Muscle of leg (tissue), 11 donors: ENCODE results near the gene RELB. TPM values are rescaled to one million over a fixed set of nuclear protein-coding genes. Genes with fewer than 3 reads are reported as not detected.
"Not testable (repeated sequence)": the region's sequence is repeated elsewhere in the genome, so short reads cannot be mapped to it uniquely, and the experiment has no call there.

ENCODE experiments used
- DNase-seq: peaks from one replicate; pipeline ENCODE4 v3.0.0; 2013
- H3K27ac ChIP-seq: one replicate; pipeline ENCODE4 v1.5.1; 2013; ENCODE audit warnings: mild to moderate bottlenecking, low read length, control low read depth
- H3K27me3 ChIP-seq: one replicate; pipeline ENCODE4 v1.6.1; 2013; ENCODE audit warnings: low read length; ENCODE audit not compliant: control insufficient read depth, insufficient read depth
- H3K36me3 ChIP-seq: one replicate; pipeline ENCODE4 v1.6.1; 2013; ENCODE audit warnings: low read length; ENCODE audit not compliant: control insufficient read depth, insufficient read depth
- H3K4me1 ChIP-seq: one replicate; pipeline ENCODE4 v1.6.1; 2013; ENCODE audit warnings: low read length; ENCODE audit not compliant: control insufficient read depth, insufficient read depth
- H3K4me3 ChIP-seq: one replicate; pipeline ENCODE4 v1.5.1; 2013; ENCODE audit warnings: low read length, control low read depth
- H3K9me3 ChIP-seq: replicated peaks from 2 replicates; pipeline ENCODE4 v1.6.1; 2013; ENCODE audit warnings: low read depth, low read length; ENCODE audit not compliant: control insufficient read depth
- WGBS: methylation state at CpG from one replicate; pipeline ENCODE4 v1.1.5; 2013; ENCODE audit warnings: missing lambda C conversion rate; ENCODE audit not compliant: insufficient coverage; 5-methylcytosine and 5-hydroxymethylcytosine counted together
- polyA plus RNA-seq, 8 donors: library from polyadenylated mRNA; unstranded; fragments of 120-200 nt; gene quantifications; one replicate each; pipeline versions ENCODE4 v1.2.1 to v1.2.3, GENCODE V29; 2013; ENCODE audit warnings: inconsistent platforms in 1 of 8, low replicate concordance in 1 of 8; ENCODE audit not compliant: insufficient read length in 8 of 8, insufficient read depth in 1 of 8
- total RNA-seq: library from RNA; stranded (reverse); fragments of 120-200 nt; gene quantifications from one replicate; pipeline ENCODE4 v1.2.4, GENCODE V29; 2013

The RELB gene
- total and polyA plus RNA-seq, 9 donors = 2.0 to 6.0 (median 5.1) TPM

- not testable (repeated sequence) for H3K9me3 ChIP-seq, H3K36me3 ChIP-seq, H3K4me3 ChIP-seq, H3K27me3 ChIP-seq, DNase-seq, H3K27ac ChIP-seq
- 90% methylated on average over 2 of the region's 12 CpGs for WGBS
- H3K4me1 ChIP-seq = peaks cover 14% of the 10 kb centered on the region
Measured at GRCh38 chr19:44999131-44999925, 1.9 kb upstream of the RELB start.

- Histone ChIP-seq H3K4me3 (peak overlapping the region; percentile 35), H3K4me1 (peaks cover 14% of the 10 kb centered on the region), H3K27ac (peak overlapping the region; percentile 94)
- not testable (repeated sequence) for H3K27me3 ChIP-seq, DNase-seq, H3K9me3 ChIP-seq, H3K36me3 ChIP-seq
- 81% methylated on average over 7 of the region's 19 CpGs for WGBS
Measured at GRCh38 chr19:45000665-45001064, 599 bp upstream of the RELB start.

- Histone ChIP-seq H3K36me3 (peaks cover 5% of the 10 kb centered on the region), H3K4me1 (peaks cover 12% of the 10 kb centered on the region), H3K27me3 (no peaks in the 10 kb centered on the region), H3K27ac (no peak overlapping the region), H3K4me3 (no peak overlapping the region), H3K9me3 (no peaks in the 10 kb centered on the region)
- no CpG with 5 or more reads among the region's 4 CpGs for WGBS
- DNase-seq = no peak
Measured at GRCh38 chr19:45003485-45003884, 2.2 kb downstream of the RELB start.

- H3K36me3 ChIP-seq = peaks cover 5% of the 10 kb centered on the region
- H3K27ac ChIP-seq = no peak overlapping the region
- WGBS = 86% methylated on average over 6 of the region's 9 CpGs
- DNase-seq = no peak
- H3K27me3 ChIP-seq = no peaks in the 10 kb centered on the region
- H3K4me3 ChIP-seq = no peak overlapping the region
- no peaks in the 10 kb centered on the region for H3K9me3 ChIP-seq
- peaks cover 12% of the 10 kb centered on the region for H3K4me1 ChIP-seq
Measured at GRCh38 chr19:45005787-45006186, 4.5 kb downstream of the RELB start.

- no peak for DNase-seq
- WGBS = 54% methylated on average over 9 of the region's 10 CpGs
- no peak overlapping the region for H3K27ac ChIP-seq
- no peaks in the 10 kb centered on the region for H3K27me3 ChIP-seq
- H3K36me3 ChIP-seq = peaks cover 9% of the 10 kb centered on the region
- H3K4me1 ChIP-seq = no peaks in the 10 kb centered on the region
- no peak overlapping the region for H3K4me3 ChIP-seq
- H3K9me3 ChIP-seq = no peaks in the 10 kb centered on the region
Measured at GRCh38 chr19:45008552-45008951, 7.3 kb downstream of the RELB start.

- Histone ChIP-seq H3K27me3 (no peaks in the 10 kb centered on the region), H3K4me1 (no peaks in the 10 kb centered on the region), H3K36me3 (peaks cover 12% of the 10 kb centered on the region), H3K9me3 (no peaks in the 10 kb centered on the region), H3K4me3 (no peak overlapping the region), H3K27ac (no peak overlapping the region)
- WGBS = 93% methylated on average over 5 of the region's 9 CpGs
- DNase-seq = no peak
Measured at GRCh38 chr19:45009625-45010255, 8.5 kb downstream of the RELB start.

- Histone ChIP-seq H3K36me3 (peaks cover 12% of the 10 kb centered on the region), H3K9me3 (no peaks in the 10 kb centered on the region), H3K27ac (no peak overlapping the region), H3K27me3 (no peaks in the 10 kb centered on the region), H3K4me3 (no peak overlapping the region), H3K4me1 (no peaks in the 10 kb centered on the region)
- WGBS = 65% methylated on average over 3 of the region's 6 CpGs
- DNase-seq = no peak
Measured at GRCh38 chr19:45010306-45010705, 9.0 kb downstream of the RELB start.

- no peak overlapping the region for H3K27ac ChIP-seq
- DNase-seq = no peak
- no peaks in the 10 kb centered on the region for H3K27me3 ChIP-seq
- H3K4me3 ChIP-seq = no peak overlapping the region
- H3K9me3 ChIP-seq = no peaks in the 10 kb centered on the region
- peaks cover 6% of the 10 kb centered on the region for H3K4me1 ChIP-seq
- WGBS = 96% methylated on average over 32 of the region's 42 CpGs
- H3K36me3 ChIP-seq = peaks cover 11% of the 10 kb centered on the region
Measured at GRCh38 chr19:45011959-45012358, 10.7 kb downstream of the RELB start.

- Histone ChIP-seq H3K4me1 (peaks cover 6% of the 10 kb centered on the region), H3K27me3 (no peaks in the 10 kb centered on the region), H3K4me3 (no peak overlapping the region), H3K36me3 (peaks cover 7% of the 10 kb centered on the region), H3K27ac (peak overlapping the region; percentile 51), H3K9me3 (no peaks in the 10 kb centered on the region)
- 40% methylated on average over 1 of the region's 13 CpGs for WGBS
- DNase-seq = peak; percentile 80
Measured at GRCh38 chr19:45016388-45017314, 15.4 kb downstream of the RELB start.

- H3K4me3 ChIP-seq = no peak overlapping the region
- H3K4me1 ChIP-seq = peaks cover 6% of the 10 kb centered on the region
- DNase-seq = no peak
- no peak overlapping the region for H3K27ac ChIP-seq
- WGBS = 100% methylated on average over 2 of the region's 2 CpGs
- no peaks in the 10 kb centered on the region for H3K27me3 ChIP-seq
- no peaks in the 10 kb centered on the region for H3K9me3 ChIP-seq
- peaks cover 3% of the 10 kb centered on the region for H3K36me3 ChIP-seq
Measured at GRCh38 chr19:45019187-45019586, 17.9 kb downstream of the RELB start.
